Mesodermal cell (in vitro differentiated cells): ENCODE data around the gene PARPBP. TPM values are rescaled to one million over a fixed set of nuclear protein-coding genes. Genes with fewer than 3 reads are reported as not detected.
"Not testable (repeated sequence)": the region's sequence is repeated elsewhere in the genome, so short reads cannot be mapped to it uniquely, and the experiment has no call there.

Experiments
- H3K27ac ChIP-seq: 2 replicates; pipeline ENCODE4 v1.7.0; 2013; ENCODE audit warnings: mild to moderate bottlenecking, low read depth, low read length, moderate library complexity; ENCODE audit not compliant: severe bottlenecking
- H3K36me3 ChIP-seq: 2 replicates; pipeline ENCODE4 v1.7.1; 2013; ENCODE audit warnings: mild to moderate bottlenecking, low read length, moderate library complexity; ENCODE audit not compliant: control insufficient read depth, insufficient read depth
- H3K4me1 ChIP-seq: one replicate; pipeline ENCODE4 v1.7.1; 2013; ENCODE audit warnings: mild to moderate bottlenecking, low read length; ENCODE audit not compliant: insufficient read depth, control insufficient read depth, poor library complexity, severe bottlenecking
- H3K4me3 ChIP-seq: 2 replicates; pipeline ENCODE4 v1.7.0; 2013; ENCODE audit warnings: low read length, control low read depth, mild to moderate bottlenecking; ENCODE audit not compliant: insufficient read depth, poor library complexity, severe bottlenecking; ENCODE audit errors: extremely low read depth
- H3K9me3 ChIP-seq: 2 replicates; pipeline ENCODE4 v1.7.1; 2013; ENCODE audit warnings: mild to moderate bottlenecking, low read length, moderate library complexity; ENCODE audit not compliant: control insufficient read depth
- WGBS, 2 experiments: methylation state at CpG; one replicate each; pipeline ENCODE4 v1.1.5; 2013; ENCODE audit warnings: missing lambda C conversion rate in 2 of 2; ENCODE audit not compliant: insufficient coverage in 2 of 2; 5-methylcytosine and 5-hydroxymethylcytosine counted together
- polyA plus RNA-seq, 2 experiments: library from polyadenylated mRNA; stranded (reverse); fragments of 50-300 nt; gene quantifications; one replicate each; pipeline ENCODE4 v1.2.3, GENCODE V29; 2013

Gene PARPBP, protein sequence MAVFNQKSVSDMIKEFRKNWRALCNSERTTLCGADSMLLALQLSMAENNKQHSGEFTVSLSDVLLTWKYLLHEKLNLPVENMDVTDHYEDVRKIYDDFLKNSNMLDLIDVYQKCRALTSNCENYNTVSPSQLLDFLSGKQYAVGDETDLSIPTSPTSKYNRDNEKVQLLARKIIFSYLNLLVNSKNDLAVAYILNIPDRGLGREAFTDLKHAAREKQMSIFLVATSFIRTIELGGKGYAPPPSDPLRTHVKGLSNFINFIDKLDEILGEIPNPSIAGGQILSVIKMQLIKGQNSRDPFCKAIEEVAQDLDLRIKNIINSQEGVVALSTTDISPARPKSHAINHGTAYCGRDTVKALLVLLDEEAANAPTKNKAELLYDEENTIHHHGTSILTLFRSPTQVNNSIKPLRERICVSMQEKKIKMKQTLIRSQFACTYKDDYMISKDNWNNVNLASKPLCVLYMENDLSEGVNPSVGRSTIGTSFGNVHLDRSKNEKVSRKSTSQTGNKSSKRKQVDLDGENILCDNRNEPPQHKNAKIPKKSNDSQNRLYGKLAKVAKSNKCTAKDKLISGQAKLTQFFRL
- 19.8 TPM for polyA plus RNA-seq (2013, experiment 1 of 2)
- 25.4 TPM for polyA plus RNA-seq (2013, experiment 2 of 2)

DNA sequence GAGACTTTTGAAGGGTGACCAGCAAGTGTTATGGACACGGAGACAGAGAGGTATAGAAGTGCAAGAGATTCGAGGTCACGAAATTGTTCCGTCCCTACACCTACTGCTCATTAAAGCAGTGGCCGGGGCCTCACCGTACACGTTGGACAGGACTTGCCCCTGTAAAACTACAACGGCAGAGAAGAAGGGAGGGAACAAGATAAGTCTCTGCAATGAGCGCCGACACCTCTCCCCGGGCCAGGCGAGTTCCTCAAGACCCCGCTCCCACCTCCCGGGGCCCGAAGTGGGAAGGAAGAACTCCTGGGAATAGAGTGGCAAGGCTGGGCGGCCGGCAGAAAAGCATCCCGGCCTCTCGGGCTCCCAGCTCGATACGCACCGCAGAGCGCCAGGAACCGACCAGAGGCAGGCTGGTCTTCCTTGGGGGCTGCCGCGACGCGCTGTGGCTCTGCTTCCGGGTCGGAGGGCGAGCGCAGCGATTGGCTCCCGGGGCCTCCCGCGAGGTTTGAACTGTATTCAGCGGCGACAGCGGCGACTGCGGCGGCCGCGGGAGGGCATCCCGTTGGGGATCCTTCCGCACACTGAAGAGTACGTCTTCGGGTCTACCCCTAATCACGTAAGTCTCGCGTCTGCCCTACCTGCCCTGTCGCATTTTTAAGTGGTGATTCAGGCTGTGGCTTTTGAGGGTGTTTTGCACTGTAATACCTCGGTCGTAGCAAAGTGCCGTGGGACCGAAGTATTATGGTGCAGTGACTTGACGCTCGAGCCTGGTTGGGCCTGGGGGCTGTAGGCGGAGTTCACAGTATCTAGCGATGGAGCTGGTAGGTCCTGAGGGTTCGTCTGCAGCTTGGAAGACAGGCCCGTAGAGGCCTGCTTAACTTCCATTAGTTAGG, at the start of gene PARPBP, which contains the start of gene NUP37:
PARPBP (plus strand) TSS at position 510 of the 890 bp plus-strand sequence. CDS start 3,706 bp downstream, outside the sequence.
NUP37 (minus strand) TSS at position 441 of the 890 bp plus-strand sequence. CDS start 1,596 bp downstream, outside the sequence.
- Histone ChIP-seq H3K36me3 (peaks cover 29% of the 10 kb centered on the region), H3K9me3 (no peaks in the 10 kb centered on the region), H3K27ac (peak within 1 kb of the TSS; percentile 85), H3K4me3 (peak within 1 kb of the TSS; percentile 87), H3K4me1 (no peaks in the 10 kb centered on the region)
- 0% methylated on average over 37 to 44 of the region's 62 CpGs for WGBS, 2 experiments

DNA sequence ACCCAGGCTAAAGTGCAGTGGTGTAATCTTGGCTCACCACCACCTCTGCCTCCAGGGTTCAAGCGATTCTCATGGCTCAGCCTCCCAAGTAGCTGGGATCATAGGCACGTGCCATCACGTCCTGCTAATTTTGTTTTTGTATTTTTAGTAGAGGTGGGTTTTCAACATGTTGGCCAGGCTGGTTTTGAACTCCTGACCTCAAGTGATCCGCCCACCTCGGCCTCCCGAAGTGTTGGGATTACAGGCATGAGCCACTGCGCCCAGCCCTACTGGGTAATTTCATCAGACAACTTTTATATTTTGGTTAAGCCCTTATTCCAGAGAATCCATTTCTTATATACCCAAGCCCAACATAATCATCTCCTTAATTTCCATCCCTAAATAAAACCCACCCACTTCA, 47.9 kb upstream of the PARPBP start:
- H3K9me3 ChIP-seq, H3K27ac ChIP-seq, H3K4me1 ChIP-seq, H3K4me3 ChIP-seq: not testable (repeated sequence)
- WGBS, 2 experiments = 88 to 96% methylated on average over 4 to 6 of the region's 7 CpGs
- H3K36me3 ChIP-seq = peaks cover 28% of the 10 kb centered on the region

DNA sequence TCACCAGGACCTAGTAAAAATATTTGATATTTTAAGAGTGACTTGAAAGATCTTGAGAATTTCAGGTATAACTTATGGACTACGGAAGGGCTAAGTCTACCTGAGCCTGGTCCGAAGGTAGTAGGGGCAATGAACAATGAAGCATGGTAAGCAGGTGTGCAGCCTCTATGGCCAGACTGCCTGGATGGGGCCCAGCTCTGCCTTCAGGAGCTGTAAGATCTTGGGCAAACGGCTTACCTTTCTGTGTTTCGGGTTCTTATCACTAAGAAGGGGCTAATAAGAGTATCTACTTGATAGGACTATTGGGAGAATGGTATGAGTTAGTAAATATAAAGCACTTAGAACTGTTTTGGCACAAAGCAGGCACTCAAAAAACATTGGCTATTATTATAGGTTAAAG, 39.1 kb upstream of the PARPBP start:
- H3K4me3 ChIP-seq = no peak overlapping the region
- H3K27ac ChIP-seq = no peak overlapping the region
- no peaks in the 10 kb centered on the region for H3K9me3 ChIP-seq
- H3K4me1 ChIP-seq = no peaks in the 10 kb centered on the region
- peaks cover 56% of the 10 kb centered on the region for H3K36me3 ChIP-seq
- 89 to 98% methylated on average over 2 to 4 of the region's 4 CpGs for WGBS, 2 experiments

DNA sequence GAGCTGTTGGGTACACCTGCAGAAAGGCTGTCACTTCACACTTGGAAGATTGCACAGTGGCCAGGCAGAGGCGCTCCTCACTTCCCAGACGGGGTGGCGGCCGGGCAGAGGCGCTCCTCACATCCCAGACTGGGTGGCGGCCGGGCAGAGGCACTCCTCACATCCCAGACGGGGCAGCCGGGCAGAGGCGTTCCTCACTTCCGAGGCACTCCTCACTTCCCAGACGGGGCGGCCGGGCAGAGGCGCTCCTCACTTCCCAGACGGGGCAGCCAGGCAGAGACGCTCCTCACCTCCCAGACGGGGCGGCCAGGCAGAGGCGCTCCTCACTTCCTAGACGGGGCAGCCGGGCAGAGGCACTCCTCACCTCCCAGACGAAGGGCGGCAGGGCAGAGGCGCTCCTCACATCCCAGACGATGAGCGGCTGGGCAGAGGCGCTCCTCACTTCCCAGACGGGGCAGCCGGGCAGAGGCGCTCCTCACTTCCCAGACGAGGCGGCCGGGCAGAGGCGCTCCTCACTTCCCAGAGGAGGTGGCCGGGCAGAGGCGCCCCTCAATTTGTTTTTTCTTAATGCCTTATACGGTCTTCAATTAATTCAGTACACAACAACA, 30.7 kb upstream of the PARPBP start:
- H3K27ac ChIP-seq, H3K9me3 ChIP-seq, H3K4me3 ChIP-seq, H3K4me1 ChIP-seq: not testable (repeated sequence)
- H3K36me3 ChIP-seq = peaks cover 17% of the 10 kb centered on the region
- WGBS, 2 experiments = 95 to 98% methylated on average over 30 to 33 of the region's 38 CpGs

DNA sequence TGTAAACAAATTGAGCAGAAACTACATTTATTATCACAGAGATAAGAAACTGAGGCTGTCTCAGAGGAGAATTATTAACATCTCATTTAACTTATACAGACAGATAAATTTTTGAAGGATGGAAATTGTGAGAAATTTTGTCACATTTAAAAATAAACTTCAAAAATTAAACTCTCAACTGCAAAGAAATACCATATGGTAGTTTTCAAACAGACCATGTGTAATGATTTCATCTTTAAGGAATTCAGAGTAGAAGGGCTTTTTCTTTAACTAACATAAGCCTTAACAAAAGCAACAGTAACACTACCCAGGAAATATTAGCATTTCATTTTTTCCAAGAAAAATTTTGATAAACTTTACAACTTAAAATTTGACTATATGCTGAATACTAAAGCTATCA, 26.7 kb upstream of the PARPBP start:
- peaks cover 19% of the 10 kb centered on the region for H3K36me3 ChIP-seq
- no peak overlapping the region for H3K4me3 ChIP-seq
- peaks cover 6% of the 10 kb centered on the region for H3K9me3 ChIP-seq
- no peak overlapping the region for H3K27ac ChIP-seq
- H3K4me1 ChIP-seq = no peaks in the 10 kb centered on the region

DNA sequence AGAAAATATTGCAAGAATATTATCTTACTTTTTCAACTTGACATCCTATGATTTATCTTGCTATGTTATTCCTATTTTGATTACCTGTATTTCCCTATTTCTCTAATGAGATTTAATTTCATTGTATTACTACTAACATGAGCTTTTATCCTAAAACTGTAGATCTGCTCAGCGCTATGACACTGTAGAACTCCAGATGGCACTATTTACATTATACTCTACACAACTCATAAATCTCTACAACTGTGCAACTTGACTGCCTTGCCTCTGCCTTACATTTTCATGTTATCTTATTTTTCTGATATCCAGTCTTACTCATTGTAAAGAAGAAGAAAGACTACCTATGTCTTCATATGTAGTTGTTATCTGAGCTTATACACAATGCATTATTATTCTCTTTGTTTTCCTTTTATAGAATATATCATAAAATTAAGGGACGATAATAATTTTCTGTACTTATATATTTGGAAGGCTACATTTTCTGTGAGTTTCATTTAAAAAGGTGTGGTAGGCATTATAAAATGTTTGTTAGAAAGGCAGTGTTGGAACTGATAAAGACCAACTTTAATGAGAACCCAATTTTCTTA, 24.2 kb upstream of the PARPBP start:
- WGBS, 2 experiments = 100% methylated on average over 1 of the region's 2 CpGs
- peaks cover 16% of the 10 kb centered on the region for H3K36me3 ChIP-seq

DNA sequence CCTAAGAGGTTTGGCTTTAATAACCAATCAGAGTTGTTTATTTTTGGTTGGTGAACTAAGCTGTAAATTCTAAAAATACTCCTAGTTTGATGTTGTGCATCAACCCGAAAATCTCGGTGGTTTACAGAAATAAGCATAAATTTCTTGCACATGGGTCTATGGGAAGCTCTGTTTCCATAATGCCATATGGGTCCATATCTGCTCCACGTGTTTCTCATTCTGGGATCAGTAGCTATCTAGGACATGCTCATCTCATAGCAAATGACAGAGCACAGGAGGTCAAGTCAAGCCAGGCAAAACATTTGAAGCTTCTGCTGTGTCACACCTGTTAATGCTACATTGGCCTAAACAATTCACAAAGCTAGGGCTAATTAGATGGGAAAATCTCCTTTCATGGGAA, 23.1 kb upstream of the PARPBP start:
- Histone ChIP-seq H3K27ac (no peak overlapping the region), H3K36me3 (peaks cover 15% of the 10 kb centered on the region), H3K9me3 (no peaks in the 10 kb centered on the region), H3K4me3 (no peak overlapping the region), H3K4me1 (no peaks in the 10 kb centered on the region)
- WGBS, 2 experiments = 92 to 100% methylated on average over 1 of the region's 3 CpGs

More for the DNA sequence above, 24.2 kb upstream of the PARPBP start:
- Histone ChIP-seq H3K4me1 (no peaks in the 10 kb centered on the region), H3K9me3 (no peaks in the 10 kb centered on the region), H3K4me3 (no peak overlapping the region), H3K27ac (no peak overlapping the region)

DNA sequence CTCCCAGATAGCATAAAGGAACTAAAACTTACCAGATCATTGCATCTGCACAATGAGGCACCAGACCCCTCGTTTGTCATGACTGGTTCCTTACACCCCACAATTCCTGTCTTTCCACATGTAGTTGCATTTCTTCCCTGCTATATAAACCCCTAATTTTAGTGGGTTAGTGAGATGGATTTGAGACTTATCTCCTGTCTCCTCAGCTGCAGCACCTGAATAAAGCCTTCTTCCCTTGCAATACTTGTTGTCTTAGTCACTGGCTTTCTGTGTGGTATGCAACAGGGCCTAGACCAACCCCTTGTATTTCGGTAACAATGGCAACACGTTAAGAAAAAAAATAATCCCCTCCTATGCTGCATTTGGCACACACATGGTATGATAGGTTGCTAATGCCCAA, 13.1 kb upstream of the PARPBP start:
- H3K36me3 ChIP-seq = peaks cover 69% of the 10 kb centered on the region
- no peak overlapping the region for H3K4me3 ChIP-seq

DNA sequence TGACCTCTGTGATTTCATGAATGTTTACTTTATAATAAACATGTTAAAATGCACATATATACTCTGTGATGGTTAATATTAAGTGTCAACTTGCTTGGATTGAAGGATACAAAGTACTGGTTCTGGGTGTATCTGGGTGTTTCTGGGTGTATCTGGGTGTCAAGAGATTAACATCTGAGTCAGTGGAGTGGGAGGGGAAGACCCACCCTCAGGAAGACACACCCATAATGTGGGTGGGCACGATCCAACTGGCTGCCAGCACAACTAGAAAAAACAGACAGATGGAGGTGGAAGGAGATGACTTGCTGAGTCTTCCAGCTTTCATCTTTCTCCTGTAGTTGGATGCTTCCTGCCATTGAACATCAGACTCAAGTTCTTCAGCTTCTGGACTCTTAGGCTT, 12.0 kb upstream of the PARPBP start:
- WGBS, 2 experiments = 100% methylated on average over 1 of the region's 1 CpG; no CpG with 5 or more reads in 1 of the 2 experiments
- H3K27ac ChIP-seq = no peak overlapping the region
- peaks cover 14% of the 10 kb centered on the region for H3K9me3 ChIP-seq
- H3K4me3 ChIP-seq = no peak overlapping the region
- no peaks in the 10 kb centered on the region for H3K4me1 ChIP-seq
- peaks cover 71% of the 10 kb centered on the region for H3K36me3 ChIP-seq

More for the DNA sequence above, 13.1 kb upstream of the PARPBP start:
- Histone ChIP-seq H3K4me1 (no peaks in the 10 kb centered on the region), H3K9me3 (peaks cover 14% of the 10 kb centered on the region), H3K27ac (no peak overlapping the region)
- 77 to 100% methylated on average over 3 of the region's 3 CpGs for WGBS, 2 experiments

DNA sequence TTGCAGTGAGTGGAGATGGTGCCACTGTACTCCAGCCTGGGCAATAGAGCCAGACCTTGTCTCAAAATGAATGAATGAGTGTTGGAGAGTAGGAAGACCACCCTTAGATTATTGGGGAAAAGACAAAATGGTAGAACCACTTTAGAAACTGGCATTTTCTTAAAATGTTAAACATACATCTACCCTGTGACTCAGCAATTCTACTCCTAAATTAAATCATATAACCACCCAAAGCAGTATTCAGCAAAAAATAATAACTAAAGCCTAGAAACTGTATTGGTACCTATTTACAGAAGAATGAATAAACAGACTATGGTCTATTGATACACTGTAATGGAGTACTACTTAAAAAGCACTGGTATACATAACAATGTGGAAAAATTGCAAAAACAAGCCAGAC, 9.2 kb upstream of the PARPBP start:
- peaks cover 14% of the 10 kb centered on the region for H3K9me3 ChIP-seq
- peaks cover 60% of the 10 kb centered on the region for H3K36me3 ChIP-seq
- no peak overlapping the region for H3K4me3 ChIP-seq
- no peak overlapping the region for H3K27ac ChIP-seq
- no peaks in the 10 kb centered on the region for H3K4me1 ChIP-seq
